Renal pelvis (tissue), 4 donors: ENCODE measurements around the gene CTSC. TPM values are rescaled to one million over a fixed set of nuclear protein-coding genes. Genes with fewer than 3 reads are reported as not detected.
"Not testable (repeated sequence)": the region's sequence is repeated elsewhere in the genome, so short reads cannot be mapped to it uniquely, and the experiment has no call there.

ENCODE experiments used
- DNase-seq: peaks from one replicate; pipeline ENCODE4 v3.0.0-alpha.2; 2013
- polyA plus RNA-seq, 3 donors: library from polyadenylated mRNA; unstranded; fragments of 120-200 nt; gene quantifications; one replicate each; pipeline ENCODE4 v1.2.1, GENCODE V29; 2013; ENCODE audit not compliant: insufficient read length in 3 of 3

The CTSC gene
- polyA plus RNA-seq, 3 donors = 215 to 279 (median 224) TPM

- DNase-seq = no peak
Observed at GRCh38 chr11:88292171-88292843, 45.2 kb downstream of the CTSC start.

GRCh38 chr11:88288560-88288959 lies 49.0 kb downstream of the CTSC start:
- DNase-seq = no peak

- DNase-seq = peak; percentile 63
Observed at GRCh38 chr11:88284336-88285050, 53.0 kb downstream of the CTSC start.

- DNase-seq = no peak
Observed at GRCh38 chr11:88282747-88283515, 54.6 kb downstream of the CTSC start.

GRCh38 chr11:88281317-88281712 lies 56.2 kb downstream of the CTSC start:
- no peak for DNase-seq

GRCh38 chr11:88280673-88281316 lies 56.7 kb downstream of the CTSC start:
- no peak for DNase-seq

GRCh38 chr11:88277349-88277915 lies 60.1 kb downstream of the CTSC start:
- no peak for DNase-seq

GRCh38 chr11:88275636-88276035 lies 61.9 kb downstream of the CTSC start:
- no peak for DNase-seq

- DNase-seq = no peak
Observed at GRCh38 chr11:88266919-88267318, 70.6 kb downstream of the CTSC start.

GRCh38 chr11:88266157-88266556 lies 71.4 kb downstream of the CTSC start:
- DNase-seq = no peak

GRCh38 chr11:88259431-88259830 lies 78.1 kb downstream of the CTSC start:
- DNase-seq = no peak

- DNase-seq = no peak
Observed at GRCh38 chr11:88252208-88252607, 85.3 kb downstream of the CTSC start.

GRCh38 chr11:88250566-88251242 lies 86.8 kb downstream of the CTSC start:
- DNase-seq = no peak

- DNase-seq = no peak
Observed at GRCh38 chr11:88249706-88250105, 87.8 kb downstream of the CTSC start.

- DNase-seq = no peak
Observed at GRCh38 chr11:88246696-88247095, 90.8 kb downstream of the CTSC start.

GRCh38 chr11:88245576-88245975 lies 92.0 kb downstream of the CTSC start:
- DNase-seq = not testable (repeated sequence)

Other genes starting within 250 kb of the CTSC start
- gene RAB38, start 162.3 kb downstream of the CTSC start, polyA plus RNA-seq = 10 to 100 TPM; 21.9 to 22.5 (median 22.4) TPM